HG02885 (cell line): ENCODE results near the gene KCNK7.

Experiments used
- ATAC-seq: cut with Tn5 transposase; IDR thresholded peaks from one replicate; pipeline ENCODE4 v1.9.1; 2021; ENCODE audit warnings: mild to moderate bottlenecking; ENCODE audit not compliant: unreplicated experiment, poor library complexity

KCNK7 gene

DNA sequence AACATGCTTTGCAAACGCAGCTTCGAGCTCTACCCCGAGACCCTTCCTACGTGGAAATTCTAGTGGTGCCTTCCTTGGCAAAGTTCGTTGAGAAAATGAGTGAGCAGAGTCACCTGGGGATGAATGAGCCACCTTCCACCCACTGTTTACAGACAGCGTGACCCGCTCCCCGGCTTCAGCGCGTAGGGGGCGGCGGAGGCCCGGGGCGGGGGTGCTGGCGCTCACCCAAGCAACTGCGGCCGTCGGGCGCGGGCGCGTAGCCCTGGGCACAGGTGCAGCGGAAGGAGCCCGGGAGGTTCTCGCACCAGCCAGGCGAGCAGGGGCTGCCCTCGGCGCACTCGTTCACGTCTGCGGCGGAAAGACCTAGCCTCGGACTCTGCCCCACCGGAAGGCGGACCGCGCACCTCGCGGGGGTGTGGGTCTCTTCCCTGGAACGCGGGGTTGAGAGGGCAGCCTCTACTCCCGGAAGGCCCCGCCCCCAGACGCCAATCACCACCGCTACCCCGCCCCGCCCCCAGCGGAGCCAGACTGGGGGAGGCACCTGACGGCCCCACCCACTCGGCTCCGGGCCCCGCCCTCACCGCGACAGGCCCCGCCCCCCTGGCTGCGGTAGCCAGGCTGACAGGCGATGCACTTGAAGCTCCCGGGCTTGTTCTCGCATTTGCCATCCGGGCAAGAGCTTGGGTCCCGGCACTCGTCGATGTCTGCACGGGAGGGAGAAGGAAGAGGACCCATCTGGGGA, 49.2 kb downstream of the KCNK7 start:
- ATAC-seq = peak; percentile 84

DNA sequence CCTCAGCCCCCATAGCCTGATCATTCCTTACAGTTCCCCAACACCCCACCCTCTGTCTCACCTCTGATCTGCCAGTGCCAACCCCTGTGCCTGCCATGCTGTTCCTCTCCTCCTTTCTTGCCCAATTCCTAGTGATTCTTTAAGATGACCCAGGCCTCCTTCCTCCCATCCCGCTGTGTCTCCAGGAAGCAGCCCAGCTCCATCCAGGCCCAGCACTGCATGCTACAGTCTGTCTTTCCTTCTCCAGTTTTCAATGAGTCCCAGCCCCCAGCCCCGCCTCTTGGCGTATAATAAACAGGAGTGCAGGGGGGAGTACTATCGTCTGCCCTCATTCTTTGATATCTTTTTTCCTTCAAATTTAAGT, 49.8 kb downstream of the KCNK7 start:
- no peak for ATAC-seq
